HepG2 (cell line): Measurements from ENCODE around the gene C3orf22. TPM values are rescaled to one million over a fixed set of nuclear protein-coding genes. Genes with fewer than 3 reads are reported as not detected.
A peak's percentile ranks its signal among the peaks of the same experiment; 100 is the strongest.

Source experiments
- AHR ChIP-seq: IDR thresholded peaks from 2 replicates; pipeline ENCODE4 v1.6.1; 2018; ENCODE audit warnings: missing genetic modification reagents, missing compliant biosample characterization
- ARNT2 ChIP-seq: sonication (generic); formaldehyde crosslinking; IDR thresholded peaks from 2 replicates; pipeline ENCODE4 v1.8.0; 2022; ENCODE audit warnings: mild to moderate bottlenecking, low read depth, missing genetic modification reagents, moderate library complexity
- CREM ChIP-seq, 2 experiments: sonication (generic) in 1 of 2; formaldehyde crosslinking in 1 of 2; IDR thresholded peaks; 2 replicates each; pipeline versions ENCODE4 v1.4.0 to v1.6.1; 2016 to 2020; ENCODE audit warnings: antibody characterized with exemption in 1 of 2, mild to moderate bottlenecking in 1 of 2, missing genetic modification reagents in 1 of 2
- HCFC1 ChIP-seq: fragments of 150-350 bp; IDR thresholded peaks from 2 replicates; pipeline ENCODE4 v1.6.1; 2014; ENCODE audit warnings: low read depth, low read length
- HOXA5 ChIP-seq: sonication (generic); formaldehyde crosslinking; IDR thresholded peaks from 2 replicates; pipeline ENCODE4 v1.4.0; 2020; ENCODE audit warnings: missing genetic modification reagents
- MTF1 ChIP-seq: sonication (generic); formaldehyde crosslinking; IDR thresholded peaks from 2 replicates; pipeline ENCODE4 v1.5.0; 2020; ENCODE audit warnings: missing genetic modification reagents
- NCOR1 ChIP-seq: fragments of 200-600 bp; sonication (generic); IDR thresholded peaks from 2 replicates; pipeline ENCODE4 v1.7.0; 2017; ENCODE audit warnings: antibody characterized with exemption, low read length, borderline replicate concordance
- NFKBIZ ChIP-seq: IDR thresholded peaks from 2 replicates; pipeline ENCODE4 v1.6.1; 2018; ENCODE audit warnings: missing genetic modification reagents, missing compliant biosample characterization
- SALL1 ChIP-seq: sonication (generic); formaldehyde crosslinking; IDR thresholded peaks from 2 replicates; pipeline ENCODE4 v1.8.0; 2022; ENCODE audit warnings: mild to moderate bottlenecking, missing genetic modification reagents
- SKI ChIP-seq: fragments of 450-650 bp; IDR thresholded peaks from one replicate; pipeline ENCODE4 v1.6.1; 2018; ENCODE audit warnings: mild to moderate bottlenecking; ENCODE audit not compliant: partially characterized antibody
- SOX13 ChIP-seq, 3 experiments: fragments of 450-650 bp in 1 of 3; sonication (generic) in 1 of 3; formaldehyde crosslinking in 1 of 3; IDR thresholded peaks in 2 of 3; conservative IDR thresholded peaks in 1 of 3; 2 replicates each; pipeline versions ENCODE4 v1.5.0 to v1.6.1; 2016 to 2020; ENCODE audit warnings: antibody characterized with exemption in 1 of 3, mild to moderate bottlenecking in 1 of 3, missing compliant biosample characterization in 1 of 3, missing genetic modification reagents in 1 of 3, moderate library complexity in 1 of 3
- STAT5B ChIP-seq: sonication (generic); formaldehyde crosslinking; IDR thresholded peaks from 2 replicates; pipeline ENCODE4 v1.4.0; 2020; ENCODE audit warnings: missing genetic modification reagents
- TSC22D2 ChIP-seq: sonication (generic); formaldehyde crosslinking; IDR thresholded peaks from 2 replicates; pipeline ENCODE4 v1.5.1; 2020; ENCODE audit warnings: missing genetic modification reagents, mild to moderate bottlenecking, borderline replicate concordance
- ZNF20 ChIP-seq: sonication (generic); formaldehyde crosslinking; IDR thresholded peaks from 2 replicates; pipeline ENCODE4 v1.4.0; 2020; ENCODE audit warnings: mild to moderate bottlenecking, moderate library complexity, missing genetic modification reagents
- ZNF354B ChIP-seq: sonication (generic); formaldehyde crosslinking; IDR thresholded peaks from 2 replicates; pipeline ENCODE4 v1.8.0; 2022; ENCODE audit warnings: mild to moderate bottlenecking, missing genetic modification reagents
- ZNF446 ChIP-seq: sonication (generic); formaldehyde crosslinking; IDR thresholded peaks from 2 replicates; pipeline ENCODE4 v1.5.0; 2020; ENCODE audit warnings: mild to moderate bottlenecking, missing genetic modification reagents
- ZNF546 ChIP-seq: sonication (generic); formaldehyde crosslinking; conservative IDR thresholded peaks from 2 replicates; pipeline ENCODE4 v1.8.1; 2023; ENCODE audit warnings: mild to moderate bottlenecking, missing genetic modification reagents
- ZNF549 ChIP-seq: sonication (generic); formaldehyde crosslinking; IDR thresholded peaks from 2 replicates; pipeline ENCODE4 v1.5.0; 2020; ENCODE audit warnings: missing genetic modification reagents
- ZZZ3 ChIP-seq: sonication (generic); formaldehyde crosslinking; IDR thresholded peaks from 2 replicates; pipeline ENCODE4 v1.4.0; 2020; ENCODE audit warnings: missing genetic modification reagents, mild to moderate bottlenecking, borderline replicate concordance
- polyA plus RNA-seq, 8 experiments: library from polyadenylated mRNA; depleted of rRNA in 3 of 8; stranded (reverse) in 7 of 8; unstranded in 1 of 8; fragments of >200 nt; fragmentation: Illumina TruSeq in 4 of 8; extraction: Trizol in 4 of 8; gene quantifications; 2 replicates each; pipeline versions ENCODE4 v1.2.1 to v1.2.3, GENCODE V29; 2011 to 2016; ENCODE audit warnings: low read depth in 4 of 8, missing spikeins in 1 of 8, mixed read lengths in 1 of 8; ENCODE audit not compliant: insufficient read depth in 1 of 8
- total RNA-seq, 5 experiments: library from RNA; depleted of rRNA; stranded (reverse); fragments of >200 nt; fragmentation: Illumina TruSeq; extraction: Trizol; gene quantifications; 2 replicates each; pipeline ENCODE4 v1.2.3, GENCODE V29; 2016; ENCODE audit warnings: low read depth in 1 of 5
- TF ChIP-seq, protein P1 (sequence below): sonication (generic); formaldehyde crosslinking; IDR thresholded peaks from 2 replicates; pipeline ENCODE4 v1.9.0; 2022; ENCODE audit warnings: missing genetic modification reagents, mild to moderate bottlenecking, borderline replicate concordance
- TF ChIP-seq, protein P2 (sequence below): sonication (generic); formaldehyde crosslinking; IDR thresholded peaks from 2 replicates; pipeline ENCODE4 v1.4.0; 2020; ENCODE audit warnings: mild to moderate bottlenecking, missing genetic modification reagents
- TF ChIP-seq, protein P3 (sequence below): sonication (generic); formaldehyde crosslinking; IDR thresholded peaks from 2 replicates; pipeline ENCODE4 v1.4.0; 2020; ENCODE audit warnings: missing genetic modification reagents
- TF ChIP-seq, protein P4 (sequence below): sonication (generic); formaldehyde crosslinking; IDR thresholded peaks from 2 replicates; pipeline ENCODE4 v1.4.0; 2020; ENCODE audit warnings: missing genetic modification reagents

The C3orf22 gene
- total and polyA plus RNA-seq, 2 of the 13 experiments (the other 11 are each of a cell fraction or from before 2014, with no cell fraction given) = not detected

DNA sequence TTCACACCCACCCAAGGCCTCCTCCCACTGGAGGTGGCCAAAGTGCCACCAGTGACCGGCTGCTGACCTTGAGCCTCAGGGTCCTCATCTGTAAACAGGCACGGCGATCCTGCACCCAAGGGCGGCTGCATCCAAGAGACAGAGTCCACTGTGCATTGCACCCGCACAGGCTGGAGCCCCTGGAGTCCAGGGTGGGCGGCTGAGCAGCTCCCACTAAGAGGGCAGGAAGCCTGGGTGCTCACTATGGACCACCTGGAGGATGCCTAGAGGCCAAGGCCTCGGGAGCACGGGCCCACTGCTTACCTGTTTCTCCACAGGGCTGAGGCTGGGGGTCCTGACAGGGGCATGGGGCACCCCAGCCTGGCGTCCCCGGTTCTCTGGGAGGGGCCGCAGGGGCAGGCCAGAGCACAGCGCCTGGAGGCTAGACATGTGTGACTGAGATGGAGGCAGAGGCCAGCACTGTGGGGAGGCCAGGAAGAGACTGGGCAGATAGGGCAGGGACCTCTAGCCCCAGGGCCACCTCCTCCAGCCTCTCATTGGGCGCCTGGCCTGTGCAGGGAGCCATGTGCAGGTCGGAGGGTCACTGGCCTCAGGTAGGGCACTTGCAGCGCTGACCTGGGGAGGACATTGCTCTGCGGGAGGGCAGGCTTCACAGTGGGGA lies 41.3 kb downstream of the C3orf22 start, which contains the start of gene UROC1 (continued):
- TF ChIP-seq, protein P1, sequence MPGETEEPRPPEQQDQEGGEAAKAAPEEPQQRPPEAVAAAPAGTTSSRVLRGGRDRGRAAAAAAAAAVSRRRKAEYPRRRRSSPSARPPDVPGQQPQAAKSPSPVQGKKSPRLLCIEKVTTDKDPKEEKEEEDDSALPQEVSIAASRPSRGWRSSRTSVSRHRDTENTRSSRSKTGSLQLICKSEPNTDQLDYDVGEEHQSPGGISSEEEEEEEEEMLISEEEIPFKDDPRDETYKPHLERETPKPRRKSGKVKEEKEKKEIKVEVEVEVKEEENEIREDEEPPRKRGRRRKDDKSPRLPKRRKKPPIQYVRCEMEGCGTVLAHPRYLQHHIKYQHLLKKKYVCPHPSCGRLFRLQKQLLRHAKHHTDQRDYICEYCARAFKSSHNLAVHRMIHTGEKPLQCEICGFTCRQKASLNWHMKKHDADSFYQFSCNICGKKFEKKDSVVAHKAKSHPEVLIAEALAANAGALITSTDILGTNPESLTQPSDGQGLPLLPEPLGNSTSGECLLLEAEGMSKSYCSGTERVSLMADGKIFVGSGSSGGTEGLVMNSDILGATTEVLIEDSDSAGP (CRISPR knock-in tag) = peak; percentile 61; the same call in 1 of the 2 replicates
- TF ChIP-seq SKI (no peak), ZNF546 (CRISPR knock-in tag) (no peak), ZNF20 (no peak), ZNF354B (no peak), ZZZ3 (0 out of 2 replicates have a peak, but pooled peaks have one; percentile 61), ARNT2 (CRISPR knock-in tag) (0 out of 2 replicates have a peak, but pooled peaks have one; percentile 10), HOXA5 (CRISPR knock-in tag) (no peak), MTF1 (CRISPR knock-in tag) (no peak), NCOR1 (0 out of 2 replicates have a peak, but pooled peaks have one; percentile 46), SALL1 (CRISPR knock-in tag) (peak; percentile 50; the same call in 1 of the 2 replicates), TSC22D2 (CRISPR knock-in tag) (no peak), NFKBIZ (CRISPR knock-in tag) (no peak), ZNF549 (CRISPR knock-in tag) (no peak), HCFC1 (no peak), ZNF446 (no peak), AHR (CRISPR knock-in tag) (no peak), STAT5B (no peak), CREM (IDR thresholded peaks at IDR 0.05) (no peak; the same call in 1 of the 2 replicates), CREM (CRISPR knock-in tag; IDR thresholded peaks at IDR 0.05) (no peak), SOX13 (IDR thresholded peaks at IDR 0.05) (no peak), SOX13 (CRISPR knock-in tag; conservative IDR thresholded peaks at IDR 0.05 in 1 of 2, IDR thresholded peaks at IDR 0.05 in 1 of 2) (peak in 1 of 2 experiments; percentile 71; a peak in 2 of 4 replicates)
- TF ChIP-seq, protein P2, sequence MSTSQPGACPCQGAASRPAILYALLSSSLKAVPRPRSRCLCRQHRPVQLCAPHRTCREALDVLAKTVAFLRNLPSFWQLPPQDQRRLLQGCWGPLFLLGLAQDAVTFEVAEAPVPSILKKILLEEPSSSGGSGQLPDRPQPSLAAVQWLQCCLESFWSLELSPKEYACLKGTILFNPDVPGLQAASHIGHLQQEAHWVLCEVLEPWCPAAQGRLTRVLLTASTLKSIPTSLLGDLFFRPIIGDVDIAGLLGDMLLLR (CRISPR knock-in tag) = no peak
- TF ChIP-seq, protein P3, sequence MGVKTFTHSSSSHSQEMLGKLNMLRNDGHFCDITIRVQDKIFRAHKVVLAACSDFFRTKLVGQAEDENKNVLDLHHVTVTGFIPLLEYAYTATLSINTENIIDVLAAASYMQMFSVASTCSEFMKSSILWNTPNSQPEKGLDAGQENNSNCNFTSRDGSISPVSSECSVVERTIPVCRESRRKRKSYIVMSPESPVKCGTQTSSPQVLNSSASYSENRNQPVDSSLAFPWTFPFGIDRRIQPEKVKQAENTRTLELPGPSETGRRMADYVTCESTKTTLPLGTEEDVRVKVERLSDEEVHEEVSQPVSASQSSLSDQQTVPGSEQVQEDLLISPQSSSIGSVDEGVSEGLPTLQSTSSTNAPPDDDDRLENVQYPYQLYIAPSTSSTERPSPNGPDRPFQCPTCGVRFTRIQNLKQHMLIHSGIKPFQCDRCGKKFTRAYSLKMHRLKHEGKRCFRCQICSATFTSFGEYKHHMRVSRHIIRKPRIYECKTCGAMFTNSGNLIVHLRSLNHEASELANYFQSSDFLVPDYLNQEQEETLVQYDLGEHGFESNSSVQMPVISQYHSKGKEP (CRISPR knock-in tag) = no peak
- TF ChIP-seq, protein P4, sequence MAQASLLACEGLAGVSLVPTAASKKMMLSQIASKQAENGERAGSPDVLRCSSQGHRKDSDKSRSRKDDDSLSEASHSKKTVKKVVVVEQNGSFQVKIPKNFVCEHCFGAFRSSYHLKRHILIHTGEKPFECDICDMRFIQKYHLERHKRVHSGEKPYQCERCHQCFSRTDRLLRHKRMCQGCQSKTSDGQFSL (CRISPR knock-in tag) = no peak
